Osteoblast (primary cell): ENCODE data around the gene ANKFN1. TPM values are rescaled to one million over a fixed set of nuclear protein-coding genes. Genes with fewer than 3 reads are reported as not detected.

Experiments used
- DNase-seq: peaks from one replicate; pipeline ENCODE4 v3.0.0; 2011; ENCODE audit warnings: low spot score, mixed read lengths; ENCODE audit not compliant: insufficient read length; ENCODE audit errors: missing footprints
- H2AFZ ChIP-seq: 2 replicates; pipeline ENCODE4 v1.6.0; 2011; ENCODE audit warnings: mild to moderate bottlenecking, low read length
- H3K27ac ChIP-seq: 2 replicates; pipeline ENCODE4 v1.5.1; 2011; ENCODE audit warnings: mild to moderate bottlenecking, low read depth, low read length, moderate library complexity
- H3K27me3 ChIP-seq: 2 replicates; pipeline ENCODE4 v1.6.0; 2012; ENCODE audit warnings: mild to moderate bottlenecking, control low read depth, inconsistent platforms, low read length, moderate library complexity; ENCODE audit not compliant: insufficient read depth
- H3K36me3 ChIP-seq: 2 replicates; pipeline ENCODE4 v1.5.1; 2011; ENCODE audit warnings: mild to moderate bottlenecking, low read length, control low read depth, moderate library complexity; ENCODE audit not compliant: insufficient read depth
- H3K4me1 ChIP-seq: 2 replicates; pipeline ENCODE4 v1.5.1; 2011; ENCODE audit warnings: mild to moderate bottlenecking, low read length, control low read depth, moderate library complexity; ENCODE audit not compliant: insufficient read depth
- H3K4me2 ChIP-seq: 2 replicates; pipeline ENCODE4 v1.6.0; 2011; ENCODE audit warnings: mild to moderate bottlenecking, low read length; ENCODE audit not compliant: insufficient read depth
- H3K4me3 ChIP-seq: fragments of 200-600 bp; sonication (generic); 3 replicates; pipeline ENCODE4 v1.5.1; 2012; ENCODE audit warnings: mild to moderate bottlenecking, low read length, inconsistent platforms; ENCODE audit not compliant: insufficient read depth
- H3K79me2 ChIP-seq: 2 replicates; pipeline ENCODE4 v1.6.0; 2012; ENCODE audit warnings: mild to moderate bottlenecking, low read length, control low read depth, inconsistent platforms; ENCODE audit not compliant: insufficient read depth
- H3K9me3 ChIP-seq: 2 replicates; pipeline ENCODE4 v1.5.1; 2011; ENCODE audit warnings: low read depth, low read length, control low read depth
- H4K20me1 ChIP-seq: 2 replicates; pipeline ENCODE4 v1.6.0; 2012; ENCODE audit warnings: mild to moderate bottlenecking, low read length, control low read depth; ENCODE audit not compliant: insufficient read depth
- total RNA-seq: library from RNA; depleted of rRNA; stranded (reverse); fragments of >200 nt; gene quantifications from 2 replicates; pipeline ENCODE4 v1.2.3, GENCODE V29; 2012
- TF ChIP-seq, protein P1 (sequence below): IDR thresholded peaks from 2 replicates; pipeline ENCODE4 v1.5.1; 2011; ENCODE audit warnings: mild to moderate bottlenecking, low read depth, low read length, moderate library complexity; ENCODE audit errors: extremely low read depth

ANKFN1 gene
- total RNA-seq, 1 donor = 0.72 TPM

GRCh38 chr17:56322991-56323390, 169.7 kb downstream of the ANKFN1 start:
- DNase-seq = no peak
- H3K36me3 ChIP-seq = no peaks in the 10 kb centered on the region
- no peaks in the 10 kb centered on the region for H4K20me1 ChIP-seq
- no peaks in the 10 kb centered on the region for H3K9me3 ChIP-seq
- no peak overlapping the region for H3K4me3 ChIP-seq
- no peaks in the 10 kb centered on the region for H3K4me1 ChIP-seq
- H3K27me3 ChIP-seq = no peaks in the 10 kb centered on the region
- no peaks in the 10 kb centered on the region for H3K79me2 ChIP-seq
- no peak overlapping the region for H3K4me2 ChIP-seq
- H2AFZ ChIP-seq = no peak overlapping the region
- no peak overlapping the region for H3K27ac ChIP-seq
- TF ChIP-seq, protein P1, sequence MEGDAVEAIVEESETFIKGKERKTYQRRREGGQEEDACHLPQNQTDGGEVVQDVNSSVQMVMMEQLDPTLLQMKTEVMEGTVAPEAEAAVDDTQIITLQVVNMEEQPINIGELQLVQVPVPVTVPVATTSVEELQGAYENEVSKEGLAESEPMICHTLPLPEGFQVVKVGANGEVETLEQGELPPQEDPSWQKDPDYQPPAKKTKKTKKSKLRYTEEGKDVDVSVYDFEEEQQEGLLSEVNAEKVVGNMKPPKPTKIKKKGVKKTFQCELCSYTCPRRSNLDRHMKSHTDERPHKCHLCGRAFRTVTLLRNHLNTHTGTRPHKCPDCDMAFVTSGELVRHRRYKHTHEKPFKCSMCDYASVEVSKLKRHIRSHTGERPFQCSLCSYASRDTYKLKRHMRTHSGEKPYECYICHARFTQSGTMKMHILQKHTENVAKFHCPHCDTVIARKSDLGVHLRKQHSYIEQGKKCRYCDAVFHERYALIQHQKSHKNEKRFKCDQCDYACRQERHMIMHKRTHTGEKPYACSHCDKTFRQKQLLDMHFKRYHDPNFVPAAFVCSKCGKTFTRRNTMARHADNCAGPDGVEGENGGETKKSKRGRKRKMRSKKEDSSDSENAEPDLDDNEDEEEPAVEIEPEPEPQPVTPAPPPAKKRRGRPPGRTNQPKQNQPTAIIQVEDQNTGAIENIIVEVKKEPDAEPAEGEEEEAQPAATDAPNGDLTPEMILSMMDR = no peak

DNA sequence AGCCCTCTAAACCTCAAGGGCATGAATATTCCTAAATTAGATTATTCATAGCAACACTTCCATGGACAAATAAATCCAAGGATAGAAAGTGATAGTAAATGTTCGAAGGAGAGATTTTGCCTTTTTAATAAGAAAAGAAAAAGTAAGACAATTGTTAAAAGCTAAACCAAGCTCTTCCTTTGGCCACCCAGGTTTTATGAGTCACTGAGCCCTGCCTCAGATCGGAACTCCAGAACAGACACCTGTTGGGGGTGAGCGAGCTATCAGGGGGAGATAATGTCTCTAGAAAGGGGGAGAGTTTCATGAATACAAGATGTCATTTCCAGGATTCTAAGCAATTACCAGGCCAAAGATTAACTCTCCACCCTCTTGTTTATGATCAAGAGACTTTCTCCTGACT, 171.4 kb downstream of the ANKFN1 start:
- no peaks in the 10 kb centered on the region for H3K9me3 ChIP-seq
- H3K79me2 ChIP-seq = no peaks in the 10 kb centered on the region
- H4K20me1 ChIP-seq = no peaks in the 10 kb centered on the region
- H2AFZ ChIP-seq = no peak overlapping the region
- H3K4me3 ChIP-seq = no peak overlapping the region
- no peak for DNase-seq
- H3K36me3 ChIP-seq = no peaks in the 10 kb centered on the region
- H3K27ac ChIP-seq = no peak overlapping the region
- H3K4me2 ChIP-seq = no peak overlapping the region
- no peaks in the 10 kb centered on the region for H3K4me1 ChIP-seq
- H3K27me3 ChIP-seq = no peaks in the 10 kb centered on the region
- TF ChIP-seq, protein P1 = no peak

GRCh38 chr17:56325313-56326000, 172.2 kb downstream of the ANKFN1 start:
- Histone ChIP-seq H4K20me1 (no peaks in the 10 kb centered on the region), H3K9me3 (no peaks in the 10 kb centered on the region), H3K4me2 (no peak overlapping the region), H3K27me3 (no peaks in the 10 kb centered on the region), H3K27ac (no peak overlapping the region), H3K4me3 (no peak overlapping the region), H3K36me3 (no peaks in the 10 kb centered on the region), H3K4me1 (no peaks in the 10 kb centered on the region), H3K79me2 (no peaks in the 10 kb centered on the region), H2AFZ (no peak overlapping the region)
- TF ChIP-seq, protein P1 = no peak
- no peak for DNase-seq

- DNase-seq = no peak
- H3K27me3 ChIP-seq = no peaks in the 10 kb centered on the region
- TF ChIP-seq, protein P1 = no peak
- H3K4me1 ChIP-seq = no peaks in the 10 kb centered on the region
- H3K9me3 ChIP-seq = no peaks in the 10 kb centered on the region
- H3K36me3 ChIP-seq = no peaks in the 10 kb centered on the region
- H3K4me3 ChIP-seq = no peak overlapping the region
- no peaks in the 10 kb centered on the region for H3K79me2 ChIP-seq
- no peak overlapping the region for H3K4me2 ChIP-seq
- no peaks in the 10 kb centered on the region for H4K20me1 ChIP-seq
- H2AFZ ChIP-seq = no peak overlapping the region
- no peak overlapping the region for H3K27ac ChIP-seq
Observed at GRCh38 chr17:56326001-56326359, 172.7 kb downstream of the ANKFN1 start.
